Measurements from ENCODE around the gene MS4A1. TPM values are rescaled to one million over a fixed set of nuclear protein-coding genes. Genes with fewer than 3 reads are reported as not detected.

Gene MS4A1
- total RNA-seq, 1 experiment from 2014 or later, result 0.17 TPM

- 0 out of 2 replicates have a peak, but pooled peaks cover 3% of the 10 kb centered on the region for H3K36me3 Mint-ChIP-seq
- TF ChIP-seq ATF6 (CRISPR knock-in tag; IDR thresholded peaks at IDR 0.05) (no peak), NFATC4 (CRISPR knock-in tag; IDR thresholded peaks at IDR 0.05) (no peak), TEAD4 (CRISPR knock-in tag; IDR thresholded peaks at IDR 0.05) (no peak), JUN (CRISPR knock-in tag; IDR thresholded peaks at IDR 0.05) (no peak), EMX1 (CRISPR knock-in tag; IDR thresholded peaks at IDR 0.05) (no peak), IRF1 (CRISPR knock-in tag; IDR thresholded peaks at IDR 0.05) (no peak), JAZF1 (CRISPR knock-in tag; IDR thresholded peaks at IDR 0.05) (no peak), NR2C2 (CRISPR knock-in tag; IDR thresholded peaks at IDR 0.05) (no peak)
- no peak for ATAC-seq
- H3K4me1 Mint-ChIP-seq, result no peaks in the 10 kb centered on the region
- H3K4me3 Mint-ChIP-seq, result no peak overlapping the region
- POLR2A ChIA-PET, result no interaction called here
- CTCF ChIA-PET, result no interaction called here
- no peaks in the 10 kb centered on the region for H3K9me3 Mint-ChIP-seq
- no peak overlapping the region for H3K27ac Mint-ChIP-seq
- no peak for DNase-seq (ENCODE audit: low spot score)
- no peaks in the 10 kb centered on the region for H3K27me3 Mint-ChIP-seq (ENCODE audit: low read depth)
Measured at GRCh38 chr11:60469723-60470122, 14.1 kb downstream of the MS4A1 start.

GRCh38 chr11:60477035-60477445 is 21.4 kb downstream of the MS4A1 start:
- H3K9me3 Mint-ChIP-seq, result no peaks in the 10 kb centered on the region
- DNase-seq (ENCODE audit: low spot score) (no peak), ATAC-seq (no peak)
- 0 out of 2 replicates have a peak, but pooled peaks cover 3% of the 10 kb centered on the region for H3K36me3 Mint-ChIP-seq
- H3K4me1 Mint-ChIP-seq, result no peaks in the 10 kb centered on the region
- TF ChIP-seq ARID4B (CRISPR knock-in tag; IDR thresholded peaks at IDR 0.05; ENCODE audit: borderline replicate concordance) (no peak), ZBTB21 (CRISPR knock-in tag; IDR thresholded peaks at IDR 0.05; ENCODE audit: borderline replicate concordance) (no peak), AFF4 (CRISPR knock-in tag; IDR thresholded peaks at IDR 0.05; ENCODE audit: borderline replicate concordance) (no peak), GRHL2 (CRISPR knock-in tag; IDR thresholded peaks at IDR 0.05; ENCODE audit: insufficient replicate concordance, severe bottlenecking) (no peak), ZNF423 (CRISPR knock-in tag; IDR thresholded peaks at IDR 0.05) (no peak), FOXJ3 (CRISPR knock-in tag; IDR thresholded peaks at IDR 0.05; ENCODE audit: borderline replicate concordance) (no peak), FOXK1 (CRISPR knock-in tag; IDR thresholded peaks at IDR 0.05) (no peak), JAZF1 (CRISPR knock-in tag; IDR thresholded peaks at IDR 0.05) (no peak), ATF3 (CRISPR knock-in tag; conservative IDR thresholded peaks at IDR 0.05) (no peak), RORB (CRISPR knock-in tag; IDR thresholded peaks at IDR 0.05) (no peak), ATF1 (CRISPR knock-in tag; IDR thresholded peaks at IDR 0.05) (no peak), ZNF219 (CRISPR knock-in tag; IDR thresholded peaks at IDR 0.05; ENCODE audit: borderline replicate concordance) (no peak), EMX1 (CRISPR knock-in tag; IDR thresholded peaks at IDR 0.05) (no peak), NFYB (CRISPR knock-in tag; conservative IDR thresholded peaks at IDR 0.05; ENCODE audit: low read depth) (no peak), MAX (CRISPR knock-in tag; IDR thresholded peaks at IDR 0.05) (no peak)
- POLR2A ChIA-PET, result no interaction called here
- CTCF ChIA-PET, result no interaction called here
- no peak overlapping the region for H3K4me3 Mint-ChIP-seq
- no peak overlapping the region for H3K27ac Mint-ChIP-seq
- no peaks in the 10 kb centered on the region for H3K27me3 Mint-ChIP-seq (ENCODE audit: low read depth)
